COR-L47 (cell line): ENCODE data around the gene NOD2.

ENCODE experiments used
- DNase-seq: peaks from one replicate; lab custom pipeline; 2025; lab: John Stamatoyannopoulos, UW

NOD2 gene

DNA sequence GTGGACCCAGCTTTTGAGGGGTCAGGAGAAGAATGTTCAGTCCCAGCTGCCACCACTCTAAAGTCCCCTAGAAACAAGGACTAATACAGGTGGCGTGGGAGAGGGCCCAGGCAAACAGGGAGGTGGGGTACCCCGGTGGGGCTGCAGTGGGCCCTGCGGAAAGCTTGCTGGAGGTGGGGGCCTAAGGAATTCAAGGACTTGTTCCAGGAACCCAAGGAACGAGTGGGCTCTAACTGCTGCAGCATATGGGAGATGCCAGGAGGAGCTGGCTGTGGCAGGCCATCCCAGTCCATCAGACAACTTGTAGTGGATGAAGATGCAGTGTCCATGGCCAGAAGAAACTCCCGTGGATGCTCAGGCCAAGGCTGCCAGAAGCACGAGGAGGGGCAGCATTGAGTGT is 22.9 kb upstream of the NOD2 start:
- no peak for DNase-seq

DNA sequence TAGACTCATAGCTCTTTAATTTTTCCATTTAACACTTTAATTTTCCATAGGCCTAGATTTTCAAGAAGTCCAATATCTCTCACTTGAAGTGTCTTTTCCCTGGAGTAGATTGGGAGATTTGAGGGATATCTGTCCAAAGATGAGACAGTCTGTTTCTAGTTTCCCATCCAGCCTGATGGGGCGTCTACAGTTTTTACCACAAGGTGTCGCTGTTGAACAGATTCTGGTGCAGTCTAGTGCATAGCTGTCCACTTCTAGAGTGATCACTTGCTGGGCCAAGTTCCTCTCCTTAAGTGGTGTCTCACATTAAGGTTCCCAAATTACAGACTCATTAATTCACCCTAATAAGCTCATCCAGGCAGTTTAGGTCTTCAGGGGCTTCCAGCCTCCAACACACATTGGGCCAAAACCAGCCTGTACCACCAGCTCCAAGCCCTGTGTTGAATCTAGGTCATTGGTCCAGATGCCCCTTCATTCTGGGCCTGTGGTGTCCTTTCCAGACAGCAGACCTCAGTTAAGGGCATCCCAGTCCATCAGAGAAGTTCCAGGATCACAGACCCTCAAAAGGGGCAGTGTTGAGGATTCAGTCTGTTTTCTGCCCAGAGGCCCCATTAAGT is 21.7 kb upstream of the NOD2 start:
- DNase-seq: no peak

DNA sequence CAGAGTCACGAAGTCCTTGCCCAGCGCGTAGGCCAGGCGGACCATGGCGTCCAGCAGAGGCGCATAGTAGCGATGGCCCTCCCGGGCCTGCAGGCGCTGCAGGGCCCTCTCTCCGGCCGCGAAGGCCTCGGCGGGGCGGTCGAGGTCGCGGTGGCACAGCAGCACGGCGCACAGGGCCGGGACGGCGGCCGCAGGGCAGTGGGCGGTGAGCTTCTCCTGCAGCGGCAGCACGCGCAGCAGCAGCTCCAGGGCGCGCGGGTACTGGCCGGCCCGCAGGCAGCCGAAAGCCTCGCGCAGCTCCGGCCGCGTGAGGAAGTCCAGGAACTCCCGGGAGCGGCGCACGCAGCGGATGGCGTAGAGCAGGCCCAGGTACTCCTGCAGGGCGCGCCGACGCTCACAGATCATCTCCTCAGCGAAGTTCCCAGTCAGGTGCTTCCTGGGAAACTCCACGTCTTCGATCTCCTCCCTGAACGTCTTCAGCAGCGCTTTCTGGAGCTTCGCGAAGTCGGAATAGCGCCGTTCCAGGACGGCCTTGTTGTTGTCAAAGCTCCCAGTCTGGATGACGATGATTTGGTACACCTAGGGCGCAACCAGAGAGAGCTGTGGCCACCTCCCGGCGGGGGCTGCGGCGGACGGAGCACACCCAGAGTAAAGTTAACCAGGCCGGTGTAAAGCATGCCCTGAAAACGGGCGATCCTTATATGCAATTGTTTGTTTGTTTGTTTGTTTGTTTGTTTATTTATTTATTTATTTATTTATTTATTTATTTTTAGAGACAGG is 19.7 kb upstream of the NOD2 start:
- DNase-seq: no peak

DNA sequence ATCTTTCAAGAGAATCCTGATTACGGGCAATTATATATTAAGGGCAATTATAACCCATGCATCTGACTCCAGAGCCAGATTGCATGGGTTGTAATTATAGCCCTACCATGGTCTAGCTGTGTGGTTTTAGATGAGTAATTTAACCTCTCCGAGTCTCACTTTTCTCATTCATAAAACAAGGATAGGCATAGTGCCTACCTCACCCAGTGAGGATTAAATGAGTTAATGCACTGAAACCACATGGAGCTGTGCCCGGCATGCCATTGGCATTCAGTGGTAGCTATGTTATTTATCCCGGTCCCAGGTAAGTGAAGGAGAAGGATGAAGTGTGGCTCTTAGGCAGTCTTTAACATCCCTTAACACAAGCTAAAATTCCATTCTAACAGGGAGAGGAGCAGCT is 18.6 kb upstream of the NOD2 start:
- DNase-seq: no peak

DNA sequence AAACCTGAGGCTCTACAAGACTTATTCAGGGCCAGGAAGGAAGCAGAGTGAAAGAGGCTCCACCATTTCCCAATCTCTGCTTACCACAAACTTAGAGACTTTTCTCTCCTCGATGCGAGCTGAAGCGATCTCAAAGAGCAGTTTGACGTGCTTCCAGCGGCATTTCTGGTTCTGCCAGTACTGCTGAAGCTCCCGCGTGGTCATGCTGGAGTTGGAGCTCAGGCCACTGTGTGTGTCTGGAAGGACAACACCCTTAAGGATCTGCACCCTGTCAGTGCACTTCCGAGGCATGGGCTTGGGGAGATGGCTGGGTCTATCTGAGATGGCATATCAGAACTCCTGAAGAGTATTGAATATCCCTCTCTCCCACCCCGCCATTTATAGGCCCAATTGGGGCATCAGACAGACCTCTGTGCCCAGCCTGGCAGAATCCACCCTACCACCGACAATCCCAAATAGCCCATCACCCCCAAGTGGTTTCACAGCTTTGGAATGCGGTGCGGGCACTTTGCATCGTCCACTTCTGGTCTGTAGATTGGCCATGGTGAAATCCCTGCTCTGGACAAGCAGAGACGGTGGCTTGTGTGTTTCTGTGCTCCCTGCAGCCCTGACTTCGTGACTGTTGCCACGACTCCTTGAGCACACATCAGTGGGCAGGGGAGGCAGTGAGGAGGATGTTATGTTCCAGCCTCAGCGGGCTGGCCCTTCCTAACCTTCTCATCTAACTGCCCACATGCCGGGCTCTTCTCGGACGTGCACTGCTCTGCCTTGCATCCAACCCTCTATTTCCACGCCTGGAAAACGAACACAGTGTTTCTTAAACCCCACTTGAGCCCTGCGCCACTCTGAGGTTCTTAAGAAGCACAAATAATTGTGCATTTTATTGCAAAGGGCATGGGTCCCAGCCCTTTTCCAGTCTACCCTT is 17.5 kb upstream of the NOD2 start:
- no peak for DNase-seq

DNA sequence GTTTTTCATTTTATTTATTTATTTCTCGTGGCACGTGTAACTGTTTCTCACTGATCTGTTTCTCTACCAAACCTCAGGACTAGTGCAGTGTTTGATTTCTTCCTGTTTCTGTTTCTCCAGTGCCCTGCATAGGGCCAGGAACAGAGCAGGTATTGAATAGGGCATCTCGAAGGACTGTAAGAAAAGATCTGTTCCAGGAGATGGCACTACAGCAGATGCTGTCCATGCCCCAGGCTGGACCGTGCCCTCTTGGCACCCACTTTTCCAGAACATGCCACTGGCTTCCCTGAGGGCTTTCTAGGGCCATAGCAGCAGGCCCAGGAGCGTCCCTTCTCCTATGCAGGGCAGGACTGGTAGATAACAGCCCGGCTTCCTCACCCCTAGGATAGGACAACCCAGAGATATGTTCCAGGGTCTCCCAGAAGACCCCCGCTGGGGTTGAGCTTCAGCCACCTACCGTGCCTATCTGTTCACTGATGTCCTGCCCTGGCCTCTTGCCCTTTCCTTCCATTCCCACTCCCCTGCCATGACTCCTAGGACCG is 16.7 kb upstream of the NOD2 start:
- no peak for DNase-seq

DNA sequence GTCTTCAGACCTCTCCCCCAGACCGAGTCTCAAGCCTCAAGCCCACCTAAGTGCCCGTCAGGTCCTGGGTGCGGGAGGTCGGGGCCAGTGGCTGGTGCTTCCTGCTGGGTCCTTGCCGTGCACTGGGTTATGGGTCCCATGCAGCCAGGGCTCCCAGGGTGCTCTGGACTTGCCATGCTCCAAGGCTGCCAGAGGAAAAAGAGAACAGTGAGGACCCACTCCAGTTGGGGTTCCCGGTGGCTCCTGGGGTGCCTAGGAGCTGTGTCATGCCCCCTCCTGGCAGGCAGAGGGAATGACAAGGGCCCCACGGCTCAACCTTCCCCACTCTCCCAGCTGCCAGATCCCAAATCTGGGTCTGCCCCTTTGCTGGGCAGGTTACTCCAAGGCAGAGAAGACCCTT is 16.1 kb upstream of the NOD2 start:
- DNase-seq: no peak

DNA sequence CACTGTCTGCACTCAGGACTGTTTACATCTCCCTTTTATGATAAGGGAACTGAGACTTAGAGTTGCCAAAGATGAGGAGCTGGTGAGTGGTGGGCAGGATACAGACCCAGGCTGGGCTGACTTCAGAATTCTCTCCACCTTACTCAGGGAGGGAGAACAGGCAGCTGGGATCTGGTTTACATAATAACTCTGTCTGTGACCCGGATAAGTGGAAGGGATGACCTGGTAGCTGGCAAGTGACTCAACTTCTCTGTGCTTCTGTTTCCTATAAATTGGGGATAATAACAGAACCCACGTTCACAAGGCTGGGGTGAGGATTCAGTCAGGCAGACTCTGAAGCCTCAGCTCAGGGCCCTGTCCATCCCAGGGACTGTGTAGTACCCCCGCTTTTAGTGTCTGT is 14.9 kb upstream of the NOD2 start:
- DNase-seq: no peak

DNA sequence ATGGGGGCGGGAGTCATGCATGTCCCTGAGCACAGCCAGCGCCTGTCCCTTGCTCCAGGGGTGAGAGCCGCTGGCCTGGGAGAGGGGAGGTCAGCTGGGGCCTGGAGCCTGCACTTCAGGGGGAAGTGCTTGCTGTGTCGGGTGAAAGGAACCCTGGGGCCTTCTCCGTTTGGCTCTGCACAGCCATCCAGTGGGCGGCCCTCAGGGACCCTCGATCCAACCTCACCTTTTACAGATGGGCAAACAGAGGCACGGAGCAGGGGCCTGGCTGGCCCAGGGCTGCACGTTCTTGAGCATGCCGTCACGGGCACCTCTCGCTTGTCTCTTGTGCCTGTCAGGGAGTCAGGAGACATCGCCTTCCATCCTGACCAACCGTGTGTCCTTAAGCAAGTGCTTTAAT is 14.1 kb upstream of the NOD2 start:
- DNase-seq: no peak

DNA sequence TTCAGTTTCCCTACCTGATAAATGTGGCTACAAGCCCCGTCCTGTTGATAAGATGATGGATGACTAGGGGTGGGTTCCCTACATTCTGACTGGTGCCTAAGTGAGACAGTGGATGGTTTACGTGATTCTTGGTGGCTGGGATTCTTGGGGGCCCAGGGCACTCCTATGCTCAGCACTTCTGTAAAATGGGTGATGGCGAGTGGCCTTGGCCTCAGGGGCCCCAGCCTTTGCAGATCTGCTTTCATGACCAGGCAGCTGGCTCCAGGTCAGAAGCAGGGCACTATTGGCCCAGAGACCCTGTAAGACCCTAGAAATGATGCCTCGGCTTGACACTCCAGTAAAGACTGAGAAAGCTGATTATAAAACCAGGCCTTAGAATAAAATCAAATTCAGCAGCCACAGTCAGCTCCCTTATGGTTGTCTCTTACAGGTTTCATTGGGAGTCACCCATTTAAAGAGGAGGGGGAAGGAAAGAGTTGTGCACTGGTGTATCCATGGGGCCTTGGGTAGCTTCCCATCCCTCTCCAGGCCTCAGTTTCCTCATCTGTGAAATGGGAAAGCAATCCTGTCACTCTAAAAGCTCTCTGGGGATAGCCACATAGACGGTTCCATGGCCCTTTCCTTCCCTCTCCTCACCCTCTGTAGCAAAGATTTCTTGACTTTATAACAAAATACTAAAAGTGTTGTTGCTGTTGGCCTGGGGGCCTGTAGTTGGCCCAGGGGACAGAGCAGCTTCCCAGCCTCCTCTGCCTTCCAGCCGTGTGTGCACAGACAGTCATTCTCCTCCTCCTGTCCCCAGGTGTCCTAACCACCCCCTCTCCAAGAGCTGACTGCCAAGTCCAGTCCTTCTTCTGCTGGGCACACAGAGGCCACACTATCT is 13.5 kb upstream of the NOD2 start:
- DNase-seq: no peak

DNA sequence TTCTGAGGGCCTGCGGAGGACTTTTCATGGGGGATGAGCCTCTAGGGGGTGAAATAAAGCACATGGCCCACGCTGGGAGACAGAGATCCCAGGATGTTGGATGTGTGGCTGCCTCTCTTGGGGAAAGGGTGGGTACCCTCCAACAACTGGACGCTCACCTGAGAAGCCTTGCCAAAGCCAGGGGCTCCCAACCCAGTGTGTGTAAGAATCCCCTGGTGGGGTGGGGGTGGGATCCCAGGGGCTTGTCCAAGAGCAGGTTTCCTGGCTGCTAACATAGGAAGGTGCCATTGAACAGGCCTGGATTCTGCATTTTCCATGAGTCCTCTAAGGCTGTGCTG is 12.9 kb upstream of the NOD2 start:
- DNase-seq: no peak

DNA sequence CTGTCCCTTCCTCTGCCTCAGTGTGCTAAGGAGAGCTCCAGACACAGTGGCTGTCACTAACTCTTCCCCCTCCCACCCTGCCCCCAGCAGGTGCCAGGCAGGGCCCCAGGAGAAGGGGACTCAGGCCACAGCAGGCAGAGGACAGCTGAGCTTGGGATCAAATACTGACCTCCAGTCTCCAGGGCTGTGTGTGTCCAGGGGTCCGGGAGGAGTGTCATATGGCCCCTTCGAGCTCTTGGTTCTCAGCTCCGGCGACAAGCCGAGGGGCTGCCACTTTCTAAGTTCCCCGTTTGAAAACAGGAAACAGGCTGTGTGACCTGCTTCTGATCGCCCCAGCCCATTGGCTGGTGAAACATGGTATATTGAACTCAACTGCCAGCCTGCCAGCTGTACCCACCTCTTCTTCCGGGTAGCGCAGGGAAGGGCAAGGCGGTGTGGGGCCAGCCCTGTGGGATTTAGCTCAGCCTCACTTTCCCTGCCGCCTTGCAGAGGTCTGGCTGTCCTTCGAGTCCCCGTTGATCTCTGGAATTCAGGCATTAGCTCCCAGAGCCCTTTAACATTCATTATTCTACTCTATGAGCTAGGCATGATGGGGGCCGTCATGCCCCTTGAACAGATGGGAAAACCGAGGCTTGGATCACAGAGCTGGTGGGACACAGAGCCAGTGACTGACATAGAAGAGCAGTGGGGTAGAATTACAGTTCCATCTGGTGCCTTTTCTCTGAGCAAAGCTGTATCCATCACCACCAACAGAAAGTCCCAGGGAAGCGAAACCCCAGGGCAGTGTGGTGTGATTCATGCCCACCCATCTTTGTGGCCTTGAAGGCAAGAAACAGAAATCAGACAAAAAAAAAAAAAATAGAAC is 12.2 kb upstream of the NOD2 start, which contains the start of gene SNX20:
TSS of gene SNX20 (minus strand) at position 292 of the 865 bp plus-strand sequence. CDS start 3,786 bp downstream, outside the sequence.
- DNase-seq: no peak

DNA sequence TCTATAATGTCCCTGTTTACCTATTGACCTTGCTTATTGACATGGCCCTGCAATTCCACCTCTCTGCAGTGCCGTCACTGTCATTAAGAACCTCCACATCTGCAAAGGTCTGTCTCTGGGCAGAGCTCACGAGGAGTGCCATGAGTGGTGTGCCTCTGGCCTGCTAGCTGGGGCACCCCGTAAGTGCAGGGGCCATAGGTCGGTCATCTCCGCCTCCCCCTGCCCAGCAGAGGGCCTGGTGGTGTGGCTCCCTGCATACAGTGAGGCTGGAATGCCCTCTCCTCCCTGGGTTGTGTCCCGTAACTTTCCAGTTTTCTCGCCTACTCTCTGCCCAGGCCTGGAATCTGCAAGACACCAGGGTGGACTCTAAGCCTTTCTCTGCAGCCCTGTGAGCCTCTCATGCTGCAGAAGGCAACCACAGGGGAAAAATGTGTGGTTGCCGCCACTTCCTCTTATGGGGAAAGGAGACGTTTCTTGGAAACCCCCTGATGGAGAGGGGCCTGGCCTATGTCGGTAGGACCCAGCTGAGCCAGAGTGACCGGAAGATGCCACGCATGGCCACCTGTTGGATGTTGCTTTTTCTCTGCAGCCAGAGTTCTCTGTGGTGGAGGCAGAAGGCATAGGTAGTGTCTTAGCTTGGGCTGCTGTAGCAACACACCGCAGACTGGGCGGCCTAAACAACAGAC is 9.6 kb upstream of the NOD2 start:
- DNase-seq: no peak

DNA sequence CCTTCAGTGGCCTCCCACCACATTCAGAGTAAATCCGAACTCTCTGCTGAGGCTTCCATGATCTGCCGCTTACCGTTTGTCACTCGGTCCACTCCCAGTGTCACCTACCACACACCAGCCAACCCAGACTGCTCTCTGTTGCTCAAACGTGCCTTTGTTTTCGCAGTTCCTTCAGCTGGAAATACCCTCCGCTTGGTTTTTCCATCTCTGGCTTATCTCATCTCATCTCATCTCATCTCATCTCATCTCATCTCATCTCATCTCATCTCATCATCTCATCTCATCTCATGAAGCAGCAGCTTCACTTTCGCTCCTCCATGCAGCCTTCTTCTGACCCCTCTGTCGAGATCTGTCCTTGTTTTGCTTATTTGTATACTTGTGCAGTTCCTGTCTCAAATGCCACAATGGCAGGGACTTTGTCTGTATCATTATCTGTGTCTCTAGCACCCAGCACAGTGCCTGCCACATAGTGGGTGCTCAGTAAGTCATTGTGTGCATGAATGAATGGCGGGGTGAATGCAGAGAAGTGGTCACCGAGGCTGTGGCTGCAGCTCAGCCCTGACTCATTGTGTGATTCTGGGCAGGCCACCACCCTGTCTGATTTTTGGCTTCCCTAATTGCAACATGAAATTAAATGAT is 8.5 kb upstream of the NOD2 start:
- DNase-seq: no peak

DNA sequence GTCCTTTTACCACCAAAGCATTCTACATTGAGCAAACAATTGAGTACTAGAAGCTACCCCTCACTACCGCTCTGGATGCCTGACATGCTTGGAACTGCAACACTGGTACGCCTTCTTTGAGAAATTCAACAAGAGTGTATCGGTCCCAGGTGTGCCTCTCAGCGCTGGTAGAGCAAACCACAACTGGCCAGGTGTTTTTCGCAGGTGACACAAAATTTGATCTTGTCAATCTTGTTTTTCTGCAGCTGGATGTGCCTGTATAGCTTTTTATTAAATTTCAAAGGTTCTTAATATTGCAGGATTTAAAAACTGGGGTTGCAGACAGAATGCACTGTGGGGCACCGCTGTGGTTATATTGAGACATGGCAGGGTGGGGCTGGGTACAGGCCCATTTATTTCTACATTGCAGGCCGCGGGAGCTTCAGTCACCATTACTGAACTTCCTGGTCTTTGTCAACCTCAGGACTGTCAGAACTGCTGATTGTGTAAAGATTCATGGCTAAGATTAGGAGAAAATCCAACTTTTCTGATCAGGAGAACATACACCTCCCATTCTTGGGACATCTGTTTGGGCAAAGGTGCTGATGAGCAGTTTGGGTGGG is 7.8 kb upstream of the NOD2 start:
- no peak for DNase-seq

DNA sequence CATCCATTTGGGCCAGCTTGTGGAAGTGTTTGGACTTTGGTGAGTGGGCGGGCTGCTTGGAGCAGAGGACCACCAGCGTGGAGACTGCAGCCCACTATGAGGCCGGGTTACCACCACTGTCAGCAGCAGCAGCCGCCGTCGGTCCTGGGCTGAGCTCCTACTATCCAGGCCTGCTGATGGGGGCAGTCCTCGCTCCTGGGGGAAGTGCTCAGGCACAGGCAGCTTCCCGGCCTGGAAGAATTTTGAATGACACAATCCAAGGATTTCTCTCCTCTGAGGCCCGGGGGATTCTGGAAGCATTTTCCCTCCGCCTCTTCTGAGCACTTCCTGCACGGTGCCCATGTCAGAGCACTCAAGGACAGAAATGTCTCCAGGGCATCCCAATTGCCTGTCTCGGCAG is 5.3 kb upstream of the NOD2 start:
- DNase-seq: no peak

DNA sequence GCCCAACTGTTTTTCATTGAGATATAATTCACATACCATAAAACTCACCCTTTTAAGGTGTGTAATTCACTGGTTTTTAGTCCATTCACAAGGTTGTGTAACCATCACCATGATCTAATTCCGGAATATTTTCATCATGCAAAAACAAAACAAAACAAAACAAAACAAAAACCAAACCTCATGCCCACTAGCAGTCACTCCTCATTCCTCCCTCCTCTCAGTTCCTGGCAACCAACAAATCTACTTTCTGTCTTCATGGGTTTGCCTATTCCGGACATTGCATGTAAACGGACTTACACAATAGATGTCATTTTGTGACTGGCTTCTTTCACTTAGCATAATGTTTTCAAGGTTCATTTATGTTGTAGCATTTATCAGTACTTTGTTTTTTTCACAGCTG is 4.5 kb upstream of the NOD2 start:
- no peak for DNase-seq

DNA sequence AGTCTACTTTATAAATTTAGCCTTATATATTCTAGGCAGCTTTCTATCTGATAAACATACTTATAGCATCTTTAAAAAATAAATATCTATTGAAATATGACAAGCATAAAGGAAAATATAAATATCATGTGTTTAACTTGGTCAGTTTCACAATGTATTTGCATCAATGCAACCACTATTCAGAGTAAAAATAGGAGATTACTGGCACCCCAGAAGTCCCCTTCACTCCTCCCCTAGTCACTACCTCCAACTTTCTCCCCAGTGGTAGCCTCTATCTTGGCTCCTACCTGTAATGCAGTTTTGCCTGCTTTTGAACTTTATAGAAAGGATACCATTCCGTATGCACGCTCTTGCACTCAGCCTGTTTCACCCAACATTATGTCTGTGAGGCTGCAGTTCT is 3.2 kb upstream of the NOD2 start:
- no peak for DNase-seq

DNA sequence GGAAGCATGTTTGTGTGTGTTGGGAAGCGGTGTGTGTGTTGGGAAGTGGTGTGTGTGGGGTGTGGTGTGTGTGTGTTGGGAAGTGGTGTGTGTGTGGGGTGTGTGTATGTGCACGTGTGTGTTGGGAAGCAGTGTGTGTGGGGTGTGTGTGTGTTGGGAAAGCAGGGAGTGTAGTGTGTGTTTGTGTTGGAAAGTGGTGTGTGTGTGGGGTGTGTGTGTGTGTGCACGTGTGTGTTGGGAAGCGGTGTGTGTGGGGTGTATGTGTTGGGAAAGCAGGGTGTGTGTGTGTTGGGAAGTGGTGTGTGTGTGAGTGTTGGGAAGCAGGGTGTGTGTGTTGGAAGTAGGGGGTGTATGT is 785 bp upstream of the NOD2 start:
- DNase-seq: no peak
